ENCODE measurements around the gene RENBP. TPM values are rescaled to one million over a fixed set of nuclear protein-coding genes. Genes with fewer than 3 reads are reported as not detected.

RENBP gene
- total RNA-seq, 2 experiments from 2014 or later, result 6.8 to 7.5 TPM

- CTCF ChIA-PET, result interaction anchor here (1.7 to 7.2 kb wide), 5 partner anchors 13 to 205 kb away, joined by 5 to 52 read pairs (median 11); partner anchors contain the start of gene ARHGAP4
- DNase-seq, result no peak
- H3K36me3 Mint-ChIP-seq, result peaks cover 23% of the 10 kb centered on the region
- ATAC-seq, result no peak
- peak overlapping the region; percentile 95 for H3K4me3 Mint-ChIP-seq
- H3K4me1 Mint-ChIP-seq, result peaks cover 27% of the 10 kb centered on the region
- H3K27me3 Mint-ChIP-seq, result no peaks in the 10 kb centered on the region
- H3K9me3 Mint-ChIP-seq (ENCODE audit: low read depth), result no peaks in the 10 kb centered on the region
- H3K27ac Mint-ChIP-seq, result peak overlapping the region; percentile 100
These were observed 23.8 kb upstream of the RENBP start for GRCh38 chrX:153968255-153968654.

- CTCF ChIA-PET, result interaction anchor here (1.7 to 7.2 kb wide), 5 partner anchors 14 to 204 kb away, joined by 5 to 52 read pairs (median 11); partner anchors contain the start of gene ARHGAP4
- peaks cover 25% of the 10 kb centered on the region for H3K4me1 Mint-ChIP-seq
- peaks cover 20% of the 10 kb centered on the region for H3K36me3 Mint-ChIP-seq
- peak overlapping the region; percentile 100 for H3K27ac Mint-ChIP-seq
- ATAC-seq, result peak; percentile 9
- peak; percentile 72 for DNase-seq
- no peaks in the 10 kb centered on the region for H3K9me3 Mint-ChIP-seq (ENCODE audit: low read depth)
- H3K27me3 Mint-ChIP-seq, result no peaks in the 10 kb centered on the region
- H3K4me3 Mint-ChIP-seq, result peak overlapping the region; percentile 95
These were observed 23.2 kb upstream of the RENBP start for GRCh38 chrX:153967536-153968224.

- Mint-ChIP-seq H3K9me3 (ENCODE audit: low read depth) (no peaks in the 10 kb centered on the region), H3K4me1 (peaks cover 25% of the 10 kb centered on the region), H3K36me3 (peaks cover 20% of the 10 kb centered on the region), H3K4me3 (peak overlapping the region; percentile 95), H3K27ac (peak overlapping the region; percentile 100), H3K27me3 (no peaks in the 10 kb centered on the region)
- DNase-seq, result peak; percentile 64
- CTCF ChIA-PET, result interaction anchor here (1.8 to 7.2 kb wide), 4 partner anchors 14 to 204 kb away, joined by 5 to 52 read pairs (median 30); partner anchors contain the start of gene ARHGAP4
- peak; percentile 2 for ATAC-seq
These were observed 22.5 kb upstream of the RENBP start for GRCh38 chrX:153966841-153967535.

- Mint-ChIP-seq H3K36me3 (peaks cover 20% of the 10 kb centered on the region), H3K9me3 (ENCODE audit: low read depth) (no peaks in the 10 kb centered on the region)
- no peak for ATAC-seq
These were observed 21.8 kb upstream of the RENBP start for GRCh38 chrX:153966283-153966688.

GRCh38 chrX:153965406-153965805 is 21.0 kb upstream of the RENBP start:
- no peak overlapping the region for H3K4me3 Mint-ChIP-seq
- H3K36me3 Mint-ChIP-seq, result peaks cover 23% of the 10 kb centered on the region

More at GRCh38 chrX:153966283-153966688, 21.8 kb upstream of the RENBP start:
- CTCF ChIA-PET, result interaction anchor here (2.8 to 7.2 kb wide), 3 partner anchors 14 to 41 kb away, joined by 11 to 52 read pairs (median 49); partner anchors contain the start of gene ARHGAP4
- H3K4me3 Mint-ChIP-seq, result peak overlapping the region; percentile 95
- peaks cover 25% of the 10 kb centered on the region for H3K4me1 Mint-ChIP-seq
- no peaks in the 10 kb centered on the region for H3K27me3 Mint-ChIP-seq
- DNase-seq, result no peak
- peak overlapping the region; percentile 100 for H3K27ac Mint-ChIP-seq

GRCh38 chrX:153964105-153964504 is 19.7 kb upstream of the RENBP start:
- DNase-seq (no peak), ATAC-seq (no peak)
- H3K36me3 Mint-ChIP-seq, result peaks cover 20% of the 10 kb centered on the region
- H3K27ac Mint-ChIP-seq, result no peak overlapping the region
- CTCF ChIA-PET, result interaction anchor here (7.2 kb wide), 1 partner anchor 16 kb away, joined by 52 read pairs; no protein-coding TSS in a partner anchor
- H3K27me3 Mint-ChIP-seq, result no peaks in the 10 kb centered on the region
- peaks cover 25% of the 10 kb centered on the region for H3K4me1 Mint-ChIP-seq
- no peak overlapping the region for H3K4me3 Mint-ChIP-seq
- H3K9me3 Mint-ChIP-seq (ENCODE audit: low read depth), result no peaks in the 10 kb centered on the region

More at GRCh38 chrX:153965406-153965805, 21.0 kb upstream of the RENBP start:
- no peaks in the 10 kb centered on the region for H3K9me3 Mint-ChIP-seq (ENCODE audit: low read depth)
- CTCF ChIA-PET, result interaction anchor here (7.2 kb wide), 1 partner anchor 17 kb away, joined by 52 read pairs; no protein-coding TSS in a partner anchor
- no peaks in the 10 kb centered on the region for H3K27me3 Mint-ChIP-seq
- ATAC-seq, result no peak
- no peak for DNase-seq
- peaks cover 25% of the 10 kb centered on the region for H3K4me1 Mint-ChIP-seq
- H3K27ac Mint-ChIP-seq, result peak overlapping the region; percentile 100

GRCh38 chrX:153963546-153963945 is 19.1 kb upstream of the RENBP start:
- ATAC-seq (no peak), DNase-seq (no peak)
- Mint-ChIP-seq H3K27me3 (no peaks in the 10 kb centered on the region), H3K4me1 (peaks cover 25% of the 10 kb centered on the region), H3K27ac (no peak overlapping the region), H3K36me3 (peaks cover 18% of the 10 kb centered on the region), H3K4me3 (no peak overlapping the region), H3K9me3 (ENCODE audit: low read depth) (no peaks in the 10 kb centered on the region)
- CTCF ChIA-PET, result interaction anchor here (7.2 kb wide), 1 partner anchor 15 kb away, joined by 52 read pairs; no protein-coding TSS in a partner anchor

- Mint-ChIP-seq H3K27ac (peak overlapping the region; percentile 5), H3K4me1 (peaks cover 12% of the 10 kb centered on the region), H3K9me3 (ENCODE audit: low read depth) (no peaks in the 10 kb centered on the region), H3K36me3 (peaks cover 10% of the 10 kb centered on the region), H3K4me3 (no peak overlapping the region), H3K27me3 (no peaks in the 10 kb centered on the region)
- CTCF ChIA-PET, result no interaction called here
- ATAC-seq, result no peak
- no peak for DNase-seq
These were observed 16.8 kb upstream of the RENBP start for GRCh38 chrX:153961292-153961691.

- no peak overlapping the region for H3K4me3 Mint-ChIP-seq
- peaks cover 10% of the 10 kb centered on the region for H3K36me3 Mint-ChIP-seq
- peaks cover 7% of the 10 kb centered on the region for H3K4me1 Mint-ChIP-seq
- no peaks in the 10 kb centered on the region for H3K9me3 Mint-ChIP-seq (ENCODE audit: low read depth)
- H3K27ac Mint-ChIP-seq, result peak overlapping the region; percentile 5
- CTCF ChIA-PET, result no interaction called here
- DNase-seq (no peak), ATAC-seq (no peak)
- H3K27me3 Mint-ChIP-seq, result no peaks in the 10 kb centered on the region
These were observed 16.3 kb upstream of the RENBP start for GRCh38 chrX:153960786-153961185.

GRCh38 chrX:153960077-153960476 is 15.6 kb upstream of the RENBP start:
- H3K4me3 Mint-ChIP-seq, result no peak overlapping the region
- no peaks in the 10 kb centered on the region for H3K27me3 Mint-ChIP-seq
- CTCF ChIA-PET, result no interaction called here
- H3K9me3 Mint-ChIP-seq (ENCODE audit: low read depth), result no peaks in the 10 kb centered on the region
- H3K36me3 Mint-ChIP-seq, result peaks cover 15% of the 10 kb centered on the region
- H3K4me1 Mint-ChIP-seq, result peaks cover 6% of the 10 kb centered on the region
- DNase-seq (no peak), ATAC-seq (no peak)
- no peak overlapping the region for H3K27ac Mint-ChIP-seq

- Mint-ChIP-seq H3K9me3 (ENCODE audit: low read depth) (no peaks in the 10 kb centered on the region), H3K27me3 (no peaks in the 10 kb centered on the region), H3K27ac (no peak overlapping the region), H3K4me1 (peaks cover 4% of the 10 kb centered on the region), H3K36me3 (peaks cover 18% of the 10 kb centered on the region), H3K4me3 (no peak overlapping the region)
- DNase-seq (no peak), ATAC-seq (no peak)
- CTCF ChIA-PET, result no interaction called here
These were observed 15.2 kb upstream of the RENBP start for GRCh38 chrX:153959649-153960048.

GRCh38 chrX:153958605-153959004 is 14.2 kb upstream of the RENBP start:
- no peak for DNase-seq
- peaks cover 9% of the 10 kb centered on the region for H3K4me1 Mint-ChIP-seq
- H3K9me3 Mint-ChIP-seq (ENCODE audit: low read depth), result no peaks in the 10 kb centered on the region
- ATAC-seq, result no peak
- no peak overlapping the region for H3K4me3 Mint-ChIP-seq
- CTCF ChIA-PET, result interaction anchor here (1.7 kb wide), 1 partner anchor 11 kb away, joined by 4 read pairs; no protein-coding TSS in a partner anchor
- peaks cover 24% of the 10 kb centered on the region for H3K36me3 Mint-ChIP-seq
- H3K27me3 Mint-ChIP-seq, result no peaks in the 10 kb centered on the region
- H3K27ac Mint-ChIP-seq, result no peak overlapping the region

- ATAC-seq (no peak), DNase-seq (no peak)
- no peaks in the 10 kb centered on the region for H3K27me3 Mint-ChIP-seq
- no peak overlapping the region for H3K27ac Mint-ChIP-seq
- H3K9me3 Mint-ChIP-seq (ENCODE audit: low read depth), result no peaks in the 10 kb centered on the region
- CTCF ChIA-PET, result interaction anchor here (1.7 kb wide), 1 partner anchor 10 kb away, joined by 4 read pairs; no protein-coding TSS in a partner anchor
- peaks cover 13% of the 10 kb centered on the region for H3K4me1 Mint-ChIP-seq
- H3K4me3 Mint-ChIP-seq, result no peak overlapping the region
- peaks cover 24% of the 10 kb centered on the region for H3K36me3 Mint-ChIP-seq
These were observed 12.8 kb upstream of the RENBP start for GRCh38 chrX:153957224-153957623.
